T-helper 2 cell treated with Interferon-gamma antibody and Interleukin-4, amounts not matched to agents 5 μg/mL and 100 μg/mL, for 36 hours (primary cell): ENCODE results near the gene PIEZO2.
"Not testable (repeated sequence)": the region's sequence is repeated elsewhere in the genome, so short reads cannot be mapped to it uniquely, and the experiment has no call there.

Source experiments
- DNase-seq: peaks from one replicate; pipeline ENCODE4 v3.0.0; 2021; ENCODE audit warnings: low spot score
- H3K27ac Mint-ChIP-seq: one replicate; pipeline ENCODE4 v1.8.0; 2021; ENCODE audit warnings: mild to moderate bottlenecking, mixed read lengths
- H3K27me3 Mint-ChIP-seq: one replicate; pipeline ENCODE4 v1.8.0; 2021; ENCODE audit warnings: low read depth, mixed read lengths
- H3K36me3 Mint-ChIP-seq: one replicate; pipeline ENCODE4 v1.8.0; 2021; ENCODE audit warnings: low read depth, mixed read lengths
- H3K4me1 Mint-ChIP-seq: one replicate; pipeline ENCODE4 v1.8.0; 2021; ENCODE audit warnings: low read depth, mixed read lengths
- H3K4me3 Mint-ChIP-seq: one replicate; pipeline ENCODE4 v1.8.0; 2022; ENCODE audit warnings: mild to moderate bottlenecking, moderate library complexity, mixed read lengths
- H3K9me3 Mint-ChIP-seq: one replicate; pipeline ENCODE4 v1.8.0; 2021; ENCODE audit warnings: mixed read lengths

The PIEZO2 gene

GRCh38 chr18:11145413-11146191 is 3.8 kb downstream of the PIEZO2 start:
- Mint-ChIP-seq H3K36me3 (no peaks in the 10 kb centered on the region), H3K9me3 (no peaks in the 10 kb centered on the region), H3K27me3 (peaks cover 29% of the 10 kb centered on the region), H3K4me3 (no peak overlapping the region), H3K4me1 (no peaks in the 10 kb centered on the region), H3K27ac (no peak overlapping the region)
- no peak for DNase-seq

GRCh38 chr18:11137400-11137799 is 12.0 kb downstream of the PIEZO2 start:
- H3K27me3 Mint-ChIP-seq, result no peaks in the 10 kb centered on the region

GRCh38 chr18:11136241-11136640 is 13.1 kb downstream of the PIEZO2 start:
- DNase-seq, result no peak
- H3K9me3 Mint-ChIP-seq, result no peaks in the 10 kb centered on the region
- no peaks in the 10 kb centered on the region for H3K36me3 Mint-ChIP-seq
- H3K27me3 Mint-ChIP-seq, result no peaks in the 10 kb centered on the region
- no peaks in the 10 kb centered on the region for H3K4me1 Mint-ChIP-seq
- no peak overlapping the region for H3K4me3 Mint-ChIP-seq
- no peak overlapping the region for H3K27ac Mint-ChIP-seq

More at GRCh38 chr18:11137400-11137799, 12.0 kb downstream of the PIEZO2 start:
- Mint-ChIP-seq H3K4me1 (no peaks in the 10 kb centered on the region), H3K36me3 (no peaks in the 10 kb centered on the region), H3K27ac (no peak overlapping the region), H3K9me3 (no peaks in the 10 kb centered on the region), H3K4me3 (no peak overlapping the region)
- DNase-seq, result no peak

- Mint-ChIP-seq H3K4me1 (no peaks in the 10 kb centered on the region), H3K27me3 (no peaks in the 10 kb centered on the region), H3K27ac (no peak overlapping the region), H3K36me3 (no peaks in the 10 kb centered on the region), H3K9me3 (no peaks in the 10 kb centered on the region), H3K4me3 (no peak overlapping the region)
- DNase-seq, result no peak
These were observed 14.4 kb downstream of the PIEZO2 start for GRCh38 chr18:11134940-11135339.

DNA sequence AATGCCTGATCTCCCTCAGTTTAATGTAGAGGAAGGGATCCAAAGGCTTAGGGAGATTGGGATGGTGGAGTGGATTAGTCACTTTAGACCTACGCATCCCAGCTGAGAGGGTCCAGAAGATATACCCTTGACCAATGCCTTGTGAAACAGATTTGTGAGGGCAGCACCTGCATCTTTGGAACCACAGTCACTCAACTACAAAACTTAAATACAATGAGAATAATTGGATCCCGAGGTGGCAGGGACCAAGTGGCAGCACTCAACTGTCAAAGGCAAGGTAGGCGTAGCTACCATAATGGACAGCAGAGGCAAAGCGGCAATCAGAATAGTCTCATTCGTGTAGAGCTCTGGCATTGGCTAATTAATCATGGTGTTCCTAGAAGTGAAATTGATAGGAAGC is 20.3 kb downstream of the PIEZO2 start:
- not testable (repeated sequence) for H3K4me3 Mint-ChIP-seq, DNase-seq, H3K27ac Mint-ChIP-seq, H3K27me3 Mint-ChIP-seq, H3K4me1 Mint-ChIP-seq, H3K9me3 Mint-ChIP-seq, H3K36me3 Mint-ChIP-seq

DNA sequence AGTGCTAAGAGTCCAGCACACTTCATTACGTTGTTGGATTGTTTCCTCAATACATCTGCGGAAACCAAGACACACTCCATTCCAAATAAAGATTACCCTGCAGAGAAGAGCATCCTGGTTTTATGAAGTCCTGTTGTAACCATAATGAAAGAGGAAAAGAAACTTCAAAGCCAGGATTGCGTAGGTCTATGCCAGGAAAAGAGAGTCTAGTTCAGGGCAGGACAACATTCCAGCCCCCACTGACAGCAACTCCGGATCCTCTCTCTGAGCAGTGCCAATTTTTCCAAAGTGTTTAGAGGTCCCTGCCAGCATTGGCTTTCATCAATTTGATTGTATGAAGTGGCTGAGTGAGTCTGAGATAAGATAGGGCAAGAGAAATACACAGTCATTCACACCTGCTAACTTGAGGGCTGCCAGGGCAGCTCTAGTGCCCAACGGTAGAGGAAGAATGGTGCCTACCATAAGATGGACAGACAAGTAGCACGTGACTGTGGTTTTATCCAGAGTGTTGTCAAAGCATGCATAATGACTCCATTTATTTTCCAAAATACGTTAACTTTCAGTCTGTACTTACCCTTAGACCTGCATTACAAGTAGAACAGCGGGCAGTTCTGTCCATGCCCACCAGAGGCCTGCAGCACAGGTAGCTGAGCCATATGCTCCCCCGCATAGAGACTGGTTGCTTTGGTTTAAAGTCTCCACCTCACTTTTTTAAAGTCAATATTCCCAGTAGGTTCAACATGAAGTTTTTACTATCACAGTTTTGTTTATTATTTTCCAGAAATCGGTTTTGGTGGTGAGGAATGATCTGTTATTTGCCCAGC is 23.7 kb downstream of the PIEZO2 start:
- no peak for DNase-seq
- H3K27ac Mint-ChIP-seq, result no peak overlapping the region

DNA sequence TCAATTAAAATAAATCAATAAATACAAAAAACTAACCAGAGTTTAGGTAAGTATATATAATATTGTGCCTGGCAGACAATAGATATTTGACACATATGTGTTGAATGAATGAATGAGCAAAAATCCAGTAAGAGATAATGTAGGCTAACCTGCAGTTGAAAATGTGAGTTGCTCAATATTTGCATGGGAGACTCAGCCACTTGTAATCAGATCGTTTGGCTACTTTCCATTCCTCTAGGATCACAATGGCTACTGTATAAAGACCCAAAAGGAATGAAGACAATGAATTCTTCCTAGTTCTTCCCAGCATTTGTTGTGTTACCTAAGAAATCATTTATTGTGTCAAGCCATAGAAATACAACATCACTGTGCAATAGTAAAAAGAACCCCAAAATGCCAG is 25.3 kb downstream of the PIEZO2 start:
- H3K4me1 Mint-ChIP-seq, result no peaks in the 10 kb centered on the region
- H3K9me3 Mint-ChIP-seq, result peaks cover 7% of the 10 kb centered on the region
- no peaks in the 10 kb centered on the region for H3K36me3 Mint-ChIP-seq
- no peaks in the 10 kb centered on the region for H3K27me3 Mint-ChIP-seq
- H3K27ac Mint-ChIP-seq, result no peak overlapping the region
- no peak overlapping the region for H3K4me3 Mint-ChIP-seq
- DNase-seq, result no peak

More for the DNA sequence above, 23.7 kb downstream of the PIEZO2 start:
- no peaks in the 10 kb centered on the region for H3K27me3 Mint-ChIP-seq
- H3K4me1 Mint-ChIP-seq, result no peaks in the 10 kb centered on the region
- H3K9me3 Mint-ChIP-seq, result peaks cover 8% of the 10 kb centered on the region
- no peaks in the 10 kb centered on the region for H3K36me3 Mint-ChIP-seq
- H3K4me3 Mint-ChIP-seq, result no peak overlapping the region

- Mint-ChIP-seq H3K27me3 (no peaks in the 10 kb centered on the region), H3K4me1 (no peaks in the 10 kb centered on the region), H3K4me3 (no peak overlapping the region), H3K9me3 (no peaks in the 10 kb centered on the region), H3K27ac (no peak overlapping the region), H3K36me3 (no peaks in the 10 kb centered on the region)
- no peak for DNase-seq
These were observed 27.9 kb downstream of the PIEZO2 start for GRCh38 chr18:11121443-11121849.

DNA sequence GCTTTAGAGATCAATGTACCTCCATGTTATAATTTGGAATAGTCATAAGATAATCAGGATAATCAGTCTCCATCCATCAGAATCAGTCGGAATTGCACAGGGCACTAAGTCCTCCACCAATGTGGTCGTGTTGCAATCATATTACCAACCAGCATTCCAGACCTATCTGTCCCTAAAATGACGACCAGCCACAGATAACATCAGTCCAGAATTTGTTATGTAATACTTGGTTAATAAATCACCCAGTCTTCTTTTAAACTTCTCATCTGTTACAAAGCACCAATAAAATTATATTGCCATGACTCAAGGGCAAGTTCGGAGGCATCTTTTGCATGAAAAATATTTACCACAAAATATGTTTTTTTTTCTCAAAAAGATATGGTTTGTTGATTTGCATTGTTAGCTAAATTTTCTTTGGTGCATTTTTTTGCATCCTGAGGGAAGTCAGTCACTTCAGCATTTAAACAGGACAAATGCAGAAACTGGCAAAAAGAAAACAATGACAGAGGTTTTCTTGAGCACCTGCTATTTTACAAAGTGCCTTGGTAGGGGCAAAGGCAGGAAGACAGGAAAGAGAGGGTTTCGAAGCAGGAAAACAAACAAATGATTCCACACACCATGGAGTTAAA is 29.3 kb downstream of the PIEZO2 start:
- Mint-ChIP-seq H3K36me3 (no peaks in the 10 kb centered on the region), H3K27me3 (no peaks in the 10 kb centered on the region), H3K4me1 (no peaks in the 10 kb centered on the region), H3K4me3 (no peak overlapping the region), H3K9me3 (no peaks in the 10 kb centered on the region), H3K27ac (no peak overlapping the region)
- no peak for DNase-seq

- Mint-ChIP-seq H3K27me3 (no peaks in the 10 kb centered on the region), H3K4me1 (no peaks in the 10 kb centered on the region), H3K4me3 (no peak overlapping the region), H3K9me3 (no peaks in the 10 kb centered on the region), H3K36me3 (no peaks in the 10 kb centered on the region), H3K27ac (no peak overlapping the region)
- DNase-seq, result no peak
These were observed 29.8 kb downstream of the PIEZO2 start for GRCh38 chr18:11119550-11119949.

DNA sequence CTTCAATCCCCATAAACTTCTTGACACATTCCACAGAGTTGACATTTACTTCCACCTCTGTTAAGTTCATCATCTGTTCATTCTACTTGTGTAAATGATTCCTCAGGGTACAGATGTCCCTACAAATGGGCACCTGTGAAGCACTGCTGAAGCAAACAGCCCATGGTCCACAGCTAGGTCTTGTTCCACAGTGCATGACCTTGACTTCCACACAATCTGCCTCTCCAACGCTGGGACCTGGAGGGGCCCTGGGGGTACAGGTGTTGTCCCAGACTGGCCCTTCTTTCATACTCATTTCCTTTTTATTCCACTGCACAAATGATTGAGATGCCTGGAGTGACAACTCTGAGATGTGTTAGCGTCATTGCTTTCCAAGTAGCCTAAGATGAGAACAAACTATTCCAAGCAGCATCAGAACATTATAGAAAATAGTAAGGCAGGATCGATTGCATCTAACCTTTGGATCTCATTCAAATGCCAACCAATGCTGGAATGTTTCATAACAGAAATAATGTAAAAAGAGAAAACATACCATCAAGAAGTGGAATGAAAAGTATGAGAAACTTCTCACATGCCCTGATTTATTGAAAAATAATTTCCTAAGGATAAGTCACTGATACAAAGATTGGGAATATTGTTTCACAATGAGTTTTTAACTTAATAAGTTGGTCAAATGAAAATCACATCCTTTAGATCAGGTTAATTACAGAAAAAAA is 31.2 kb downstream of the PIEZO2 start:
- H3K9me3 Mint-ChIP-seq, result no peaks in the 10 kb centered on the region
- H3K27ac Mint-ChIP-seq, result no peak overlapping the region
- no peaks in the 10 kb centered on the region for H3K36me3 Mint-ChIP-seq
- H3K27me3 Mint-ChIP-seq, result no peaks in the 10 kb centered on the region
- no peak overlapping the region for H3K4me3 Mint-ChIP-seq
- H3K4me1 Mint-ChIP-seq, result no peaks in the 10 kb centered on the region
- DNase-seq, result no peak

GRCh38 chr18:11115276-11115675 is 34.1 kb downstream of the PIEZO2 start:
- no peaks in the 10 kb centered on the region for H3K4me1 Mint-ChIP-seq
- no peak overlapping the region for H3K27ac Mint-ChIP-seq
- no peak for DNase-seq
- no peaks in the 10 kb centered on the region for H3K9me3 Mint-ChIP-seq
- no peaks in the 10 kb centered on the region for H3K27me3 Mint-ChIP-seq
- H3K4me3 Mint-ChIP-seq, result no peak overlapping the region
- H3K36me3 Mint-ChIP-seq, result no peaks in the 10 kb centered on the region

DNA sequence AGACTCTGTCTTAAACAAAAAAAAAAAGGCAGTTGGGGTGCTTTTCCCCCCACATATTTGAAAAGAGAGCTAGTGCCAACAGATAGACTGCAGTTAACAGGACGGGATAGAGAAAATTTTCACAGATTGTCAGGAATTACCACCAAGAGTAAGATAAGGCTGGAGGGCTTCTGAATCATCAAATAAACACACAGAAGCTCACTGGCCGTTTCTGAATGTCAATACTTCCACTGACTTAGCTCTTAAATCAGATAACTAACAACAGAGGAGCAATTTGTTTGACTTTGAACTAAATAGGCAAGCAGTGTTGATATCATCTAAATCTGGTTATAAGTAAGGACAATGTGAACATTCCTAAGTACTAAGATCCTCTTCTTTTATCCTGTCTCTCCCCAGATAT is 34.7 kb downstream of the PIEZO2 start:
- H3K4me3 Mint-ChIP-seq, result no peak overlapping the region
- no peaks in the 10 kb centered on the region for H3K4me1 Mint-ChIP-seq
- H3K9me3 Mint-ChIP-seq, result no peaks in the 10 kb centered on the region
- H3K27ac Mint-ChIP-seq, result no peak overlapping the region
- no peak for DNase-seq
- no peaks in the 10 kb centered on the region for H3K36me3 Mint-ChIP-seq
- no peaks in the 10 kb centered on the region for H3K27me3 Mint-ChIP-seq

GRCh38 chr18:11113937-11114336 is 35.4 kb downstream of the PIEZO2 start:
- Mint-ChIP-seq H3K36me3 (no peaks in the 10 kb centered on the region), H3K27me3 (no peaks in the 10 kb centered on the region), H3K4me3 (no peak overlapping the region), H3K4me1 (no peaks in the 10 kb centered on the region), H3K9me3 (no peaks in the 10 kb centered on the region), H3K27ac (no peak overlapping the region)
- no peak for DNase-seq
